Peyer's patch (tissue), 4 donors: ENCODE data around the gene PGPEP1.

Experiments
- POLR2A ChIP-seq, 2 donors: fragments of 450-650 bp; IDR thresholded peaks; one replicate each; pipeline ENCODE4 v1.5.1; 2017; ENCODE audit warnings: antibody characterized with exemption in 2 of 2, mild to moderate bottlenecking in 2 of 2, moderate library complexity in 2 of 2
- TF ChIP-seq, protein P1 (sequence below), 6 experiments: fragments of 450-650 bp in 4 of 6; fragments of 200-600 bp in 2 of 6; sonication (generic) in 1 of 6; IDR thresholded peaks; one replicate each; pipeline ENCODE4 v1.5.1; 2017 to 2019; ENCODE audit warnings: antibody characterized with exemption in 6 of 6, mild to moderate bottlenecking in 3 of 6, moderate library complexity in 1 of 6

DNA sequence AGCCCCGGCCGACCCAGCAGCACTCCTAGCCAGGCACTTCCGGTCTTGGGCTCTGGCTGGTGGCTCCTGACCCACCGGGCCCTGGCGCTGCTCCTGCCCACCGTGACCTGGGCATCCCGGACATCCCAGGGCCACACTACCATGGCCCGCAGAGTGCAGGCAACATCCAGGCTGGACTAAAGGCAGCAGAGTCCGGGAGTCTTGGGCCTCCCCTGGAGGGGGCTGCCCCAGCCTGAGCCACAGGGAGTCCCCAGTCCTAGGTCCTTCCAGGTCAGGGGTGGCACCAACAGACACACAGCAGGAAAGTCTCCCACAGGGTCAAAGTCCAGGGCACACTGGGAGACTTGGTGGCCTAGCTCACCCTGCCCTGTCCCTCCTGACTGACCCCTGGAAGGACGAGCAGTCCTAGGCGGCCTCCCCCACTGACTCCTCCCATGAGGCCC, 28.3 kb upstream of the PGPEP1 start:
- TF ChIP-seq, protein P1, sequence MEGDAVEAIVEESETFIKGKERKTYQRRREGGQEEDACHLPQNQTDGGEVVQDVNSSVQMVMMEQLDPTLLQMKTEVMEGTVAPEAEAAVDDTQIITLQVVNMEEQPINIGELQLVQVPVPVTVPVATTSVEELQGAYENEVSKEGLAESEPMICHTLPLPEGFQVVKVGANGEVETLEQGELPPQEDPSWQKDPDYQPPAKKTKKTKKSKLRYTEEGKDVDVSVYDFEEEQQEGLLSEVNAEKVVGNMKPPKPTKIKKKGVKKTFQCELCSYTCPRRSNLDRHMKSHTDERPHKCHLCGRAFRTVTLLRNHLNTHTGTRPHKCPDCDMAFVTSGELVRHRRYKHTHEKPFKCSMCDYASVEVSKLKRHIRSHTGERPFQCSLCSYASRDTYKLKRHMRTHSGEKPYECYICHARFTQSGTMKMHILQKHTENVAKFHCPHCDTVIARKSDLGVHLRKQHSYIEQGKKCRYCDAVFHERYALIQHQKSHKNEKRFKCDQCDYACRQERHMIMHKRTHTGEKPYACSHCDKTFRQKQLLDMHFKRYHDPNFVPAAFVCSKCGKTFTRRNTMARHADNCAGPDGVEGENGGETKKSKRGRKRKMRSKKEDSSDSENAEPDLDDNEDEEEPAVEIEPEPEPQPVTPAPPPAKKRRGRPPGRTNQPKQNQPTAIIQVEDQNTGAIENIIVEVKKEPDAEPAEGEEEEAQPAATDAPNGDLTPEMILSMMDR (IDR thresholded peaks at IDR 0.05) = no peak
- TF ChIP-seq POLR2A (IDR thresholded peaks at IDR 0.05) = no peak
